Choroid plexus epithelial cell (primary cell): ENCODE data around the gene NEO1.

Experiments
- DNase-seq: peaks from one replicate; pipeline ENCODE4 v3.0.0-alpha.2; 2010; ENCODE audit warnings: low read depth
- H3K4me3 ChIP-seq: 2 replicates; pipeline ENCODE4 v1.5.1; 2011; ENCODE audit warnings: low read depth, mild to moderate bottlenecking, control low read depth, low read length, moderate library complexity
- CTCF ChIP-seq: conservative IDR thresholded peaks from 2 replicates; pipeline ENCODE4 v1.5.1; 2011; ENCODE audit warnings: low read depth, mild to moderate bottlenecking, control low read depth, inconsistent platforms, low read length, moderate library complexity

Gene NEO1

GRCh38 chr15:73349191-73349590, 296.9 kb downstream of the NEO1 start:
- no peak for TF ChIP-seq CTCF
- no peak overlapping the region for H3K4me3 ChIP-seq
- no peak for DNase-seq

GRCh38 chr15:73352082-73352481, 299.8 kb downstream of the NEO1 start:
- H3K4me3 ChIP-seq, result no peak overlapping the region
- no peak for DNase-seq
- no peak for TF ChIP-seq CTCF

- no peak overlapping the region for H3K4me3 ChIP-seq
- no peak for TF ChIP-seq CTCF
Measured at GRCh38 chr15:73353734-73354133, 301.5 kb downstream of the NEO1 start.

GRCh38 chr15:73354241-73354640, 302.0 kb downstream of the NEO1 start:
- TF ChIP-seq CTCF, result no peak
- no peak for DNase-seq
- no peak overlapping the region for H3K4me3 ChIP-seq

More at GRCh38 chr15:73353734-73354133, 301.5 kb downstream of the NEO1 start:
- no peak for DNase-seq
